GM23338 (cell line): ENCODE measurements around the gene PTBP2. TPM values are rescaled to one million over a fixed set of nuclear protein-coding genes. Genes with fewer than 3 reads are reported as not detected.

ENCODE experiments used
- ATAC-seq: fragments of 200-7000 bp; cut with Tn5 transposase; 3 replicates; pipeline ENCODE4 v1.9.1; 2020
- DNase-seq: peaks from one replicate; pipeline ENCODE4 v3.0.0-alpha.2; 2015; ENCODE audit warnings: low spot score
- H2AFZ ChIP-seq: fragments of 200-600 bp; sonication (generic); 2 replicates; pipeline ENCODE4 v1.8.0; 2016; ENCODE audit warnings: antibody characterized with exemption, mild to moderate bottlenecking, moderate library complexity
- H3F3A ChIP-seq: fragments of 200-600 bp; sonication (generic); replicated peaks from 2 replicates; pipeline ENCODE4 v1.8.0; 2017; ENCODE audit warnings: antibody characterized with exemption, mixed run types, low read depth
- H3K27ac ChIP-seq: fragments of 200-600 bp; sonication (generic); 2 replicates; pipeline ENCODE4 v1.6.1; 2016; ENCODE audit warnings: low read depth
- H3K27me3 ChIP-seq: fragments of 200-600 bp; sonication (generic); 2 replicates; pipeline ENCODE4 v1.8.0; 2016; ENCODE audit warnings: mild to moderate bottlenecking, mixed run types, moderate library complexity; ENCODE audit not compliant: insufficient read depth
- H3K36me3 ChIP-seq: fragments of 200-600 bp; sonication (generic); 2 replicates; pipeline ENCODE4 v1.8.0; 2016; ENCODE audit warnings: mild to moderate bottlenecking; ENCODE audit not compliant: insufficient read depth
- H3K4me1 ChIP-seq: fragments of 200-600 bp; sonication (generic); 2 replicates; pipeline ENCODE4 v1.8.0; 2016; ENCODE audit warnings: mild to moderate bottlenecking, moderate library complexity; ENCODE audit not compliant: insufficient read depth
- H3K4me2 ChIP-seq: fragments of 200-600 bp; sonication (generic); 2 replicates; pipeline ENCODE4 v1.7.1; 2017; ENCODE audit warnings: mixed run types
- H3K4me3 ChIP-seq: fragments of 200-600 bp; sonication (generic); 2 replicates; pipeline ENCODE4 v1.6.1; 2016; ENCODE audit warnings: mixed run types
- H3K79me2 ChIP-seq: fragments of 200-600 bp; sonication (generic); replicated peaks from 2 replicates; pipeline ENCODE4 v1.8.0; 2017; ENCODE audit warnings: mild to moderate bottlenecking; ENCODE audit not compliant: insufficient read depth
- H3K9me2 ChIP-seq: fragments of 200-600 bp; sonication (generic); 2 replicates; pipeline ENCODE4 v1.8.0; 2017; ENCODE audit not compliant: insufficient read depth
- H4K20me1 ChIP-seq: fragments of 200-600 bp; sonication (generic); replicated peaks from 2 replicates; pipeline ENCODE4 v1.8.0; 2017; ENCODE audit warnings: mild to moderate bottlenecking; ENCODE audit not compliant: insufficient read depth
- H3K27ac Mint-ChIP-seq: 2 replicates; pipeline ENCODE4 v1.8.0; 2020; ENCODE audit warnings: inconsistent platforms, mild to moderate bottlenecking, moderate library complexity, mixed read lengths
- H3K27me3 Mint-ChIP-seq: 3 replicates; pipeline ENCODE4 v1.8.0; 2022; ENCODE audit warnings: low read depth, mild to moderate bottlenecking, moderate library complexity, mixed read lengths, inconsistent platforms; ENCODE audit not compliant: insufficient read depth, poor library complexity
- H3K36me3 Mint-ChIP-seq: 3 replicates; pipeline ENCODE4 v1.8.0; 2021; ENCODE audit warnings: low read depth, mild to moderate bottlenecking, inconsistent platforms, moderate library complexity, mixed read lengths
- H3K4me1 Mint-ChIP-seq: 3 replicates; pipeline ENCODE4 v1.8.0; 2020; ENCODE audit warnings: mild to moderate bottlenecking, inconsistent platforms, mixed read lengths
- H3K4me3 Mint-ChIP-seq: 3 replicates; pipeline ENCODE4 v1.8.0; 2021; ENCODE audit warnings: moderate library complexity, mild to moderate bottlenecking, inconsistent platforms, mixed read lengths
- H3K9me3 Mint-ChIP-seq: 3 replicates; pipeline ENCODE4 v1.8.0; 2020; ENCODE audit warnings: moderate library complexity, mild to moderate bottlenecking, inconsistent platforms, mixed read lengths
- CREB1 ChIP-seq: fragments of 250-450 bp; sonication (Bioruptor Pico); IDR thresholded peaks from 2 replicates; pipeline ENCODE4 v1.5.0; 2020; ENCODE audit warnings: low read depth, mild to moderate bottlenecking, moderate library complexity
- ETS1 ChIP-seq: IDR thresholded peaks from 2 replicates; pipeline ENCODE4 v1.6.1; 2016; ENCODE audit warnings: antibody characterized with exemption
- EZH2 ChIP-seq: fragments of 200-600 bp; sonication (generic); IDR thresholded peaks from one replicate; pipeline ENCODE4 v1.8.0; 2017; ENCODE audit warnings: antibody characterized with exemption, mild to moderate bottlenecking, low read depth; ENCODE audit not compliant: unreplicated experiment
- EZH2phosphoT487 ChIP-seq: fragments of 200-600 bp; sonication (generic); IDR thresholded peaks from one replicate; pipeline ENCODE4 v1.8.1; 2018; ENCODE audit warnings: antibody characterized with exemption; ENCODE audit not compliant: unreplicated experiment
- NANOG ChIP-seq: IDR thresholded peaks from 2 replicates; pipeline ENCODE4 v1.6.1; 2016; ENCODE audit warnings: antibody characterized with exemption, borderline replicate concordance
- STAT1 ChIP-seq: IDR thresholded peaks from one replicate; pipeline ENCODE4 v1.6.1; 2016; ENCODE audit warnings: antibody characterized with exemption; ENCODE audit not compliant: unreplicated experiment
- ZNF114 ChIP-seq: fragments of 250-450 bp; sonication (Bioruptor Pico); IDR thresholded peaks from 2 replicates; pipeline ENCODE4 v1.5.0; 2020; ENCODE audit warnings: mild to moderate bottlenecking, moderate library complexity
- ZNF462 ChIP-seq: fragments of 250-450 bp; sonication (Bioruptor Pico); IDR thresholded peaks from 2 replicates; pipeline ENCODE4 v1.5.0; 2020; ENCODE audit warnings: mild to moderate bottlenecking, moderate library complexity
- polyA plus RNA-seq: library from polyadenylated mRNA; unstranded; fragments of >200 nt; fragmentation: Nextera tagmentation; extraction: Ambion mirVana; gene quantifications from 2 replicates; pipeline ENCODE4 v1.2.1, GENCODE V29; 2016
- total RNA-seq: library from RNA; depleted of rRNA; stranded (reverse); fragments of >200 nt; shearing (Covaris generic); gene quantifications from 2 replicates; pipeline ENCODE4 v1.2.3, GENCODE V29; 2014

PTBP2 gene
- total and polyA plus RNA-seq, 2 experiments from 2014 or later: 50.2 to 108 TPM

- TF ChIP-seq ZNF462 (CRISPR knock-in tag): no peak
- no peak for TF ChIP-seq ZNF114 (CRISPR knock-in tag)
- TF ChIP-seq STAT1: no peak
Observed at GRCh38 chr1:96727860-96728259, 6.3 kb downstream of the PTBP2 start (continued).

- peaks cover 59% of the 10 kb centered on the region for H4K20me1 ChIP-seq
- H3K27me3 ChIP-seq: no peaks in the 10 kb centered on the region
- Mint-ChIP-seq H3K4me1 (peaks cover 36% of the 10 kb centered on the region), H3K4me3 (no peak overlapping the region), H3K36me3 (peaks cover 76% of the 10 kb centered on the region), H3K9me3 (no peaks in the 10 kb centered on the region), H3K27me3 (peaks cover 2% of the 10 kb centered on the region), H3K27ac (0 out of 2 replicates have a peak overlapping the region, but pooled peaks have one; percentile 5)
- peaks cover 100% of the 10 kb centered on the region for H3K79me2 ChIP-seq
- H3K27ac ChIP-seq: no peak overlapping the region
- DNase-seq: no peak
- H3K36me3 ChIP-seq: peaks cover 12% of the 10 kb centered on the region; the same call in 1 of the 2 replicates
- H3K9me2 ChIP-seq: no peaks in the 10 kb centered on the region
- ATAC-seq: no peak
- 0 out of 2 replicates have a peak, but pooled peaks cover 13% of the 10 kb centered on the region for H3K4me1 ChIP-seq
- H3K4me2 ChIP-seq: no peak overlapping the region
- no peak overlapping the region for H3K4me3 ChIP-seq
- H2AFZ ChIP-seq: no peak overlapping the region
- H3F3A ChIP-seq: no peaks in the 10 kb centered on the region
- TF ChIP-seq CREB1 (CRISPR knock-in tag) (no peak), EZH2 (no peak), ZNF462 (CRISPR knock-in tag) (no peak), ETS1 (no peak), NANOG (no peak), EZH2phosphoT487 (no peak)
Observed at GRCh38 chr1:96730574-96731298, 9.2 kb downstream of the PTBP2 start.
